Lung (tissue), 12 donors: ENCODE measurements around the gene PCDHB13. TPM values are rescaled to one million over a fixed set of nuclear protein-coding genes. Genes with fewer than 3 reads are reported as not detected.

Experiments used
- ATAC-seq: fragments of 200-7000 bp; cut with Tn5 transposase; one replicate; pipeline ENCODE4 v1.9.1; 2020; ENCODE audit warnings: moderate number of reproducible peaks; ENCODE audit not compliant: insufficient read depth, low FRiP score
- DNase-seq, 3 donors: peaks; one replicate each; pipeline ENCODE4 v3.0.0-alpha.2; 2013 to 2017
- H3K27ac ChIP-seq, 2 donors: one replicate each; pipeline ENCODE4 v1.5.1; 2013; ENCODE audit warnings: mild to moderate bottlenecking in 2 of 2, moderate library complexity in 2 of 2, control low read depth in 1 of 2, inconsistent platforms in 1 of 2, low read depth in 1 of 2, low read length in 1 of 2
- H3K27me3 ChIP-seq, 3 donors: one replicate each; pipeline ENCODE4 v1.5.1; 2013; ENCODE audit warnings: low read length in 2 of 3; ENCODE audit not compliant: control insufficient read depth in 3 of 3, insufficient read depth in 3 of 3
- H3K36me3 ChIP-seq, 4 donors: one replicate each; pipeline ENCODE4 v1.5.1; 2013; ENCODE audit warnings: low read length in 4 of 4, mild to moderate bottlenecking in 1 of 4, moderate library complexity in 1 of 4; ENCODE audit not compliant: control insufficient read depth in 4 of 4, insufficient read depth in 4 of 4
- H3K4me1 ChIP-seq, 5 donors: one replicate each; pipeline ENCODE4 v1.5.1; 2013; ENCODE audit warnings: low read length in 5 of 5, mild to moderate bottlenecking in 2 of 5, moderate library complexity in 1 of 5; ENCODE audit not compliant: control insufficient read depth in 5 of 5, insufficient read depth in 5 of 5
- H3K4me3 ChIP-seq: one replicate; pipeline ENCODE4 v1.5.1; 2013; ENCODE audit warnings: mild to moderate bottlenecking, control low read depth, moderate library complexity
- H3K9ac ChIP-seq, 2 donors: one replicate each; pipeline ENCODE4 v1.5.1; 2013; ENCODE audit warnings: low read length in 2 of 2, control low read depth in 1 of 2; ENCODE audit not compliant: insufficient read depth in 1 of 2
- H3K9me3 ChIP-seq, 4 donors: one replicate each; pipeline ENCODE4 v1.5.1; 2013; ENCODE audit warnings: low read length in 3 of 4, mild to moderate bottlenecking in 1 of 4, moderate library complexity in 1 of 4; ENCODE audit not compliant: control insufficient read depth in 4 of 4, insufficient read depth in 3 of 4
- polyA plus RNA-seq, 2 donors: library from polyadenylated mRNA; stranded (reverse); fragments of 200-250 nt; gene quantifications; one replicate each; pipeline ENCODE4 v1.2.1, GENCODE V29; 2013
- total RNA-seq, 2 donors: library from RNA; depleted of rRNA in 1 of 2; stranded (reverse); fragments of >200 nt in 1 of 2; gene quantifications; one replicate each; pipeline ENCODE4 v1.2.1, GENCODE V29; 2014 to 2021
- TF ChIP-seq, protein P1 (sequence below): IDR thresholded peaks from 2 replicates; pipeline ENCODE4 v1.5.1; 2012; ENCODE audit warnings: mild to moderate bottlenecking; ENCODE audit errors: control extremely low read depth, extremely low read depth
- donor health status: control.
- donor health status: control.
- donor health status: Bipolar disorder and iron deficiency.
- donor health status: healthy.
- donor health status: DM: yes; HTN: yes; CAD: no.

Gene PCDHB13
- total and polyA plus RNA-seq, 4 donors: 0.58 to 7.7 (median 2.0) TPM

- TF ChIP-seq, protein P1, sequence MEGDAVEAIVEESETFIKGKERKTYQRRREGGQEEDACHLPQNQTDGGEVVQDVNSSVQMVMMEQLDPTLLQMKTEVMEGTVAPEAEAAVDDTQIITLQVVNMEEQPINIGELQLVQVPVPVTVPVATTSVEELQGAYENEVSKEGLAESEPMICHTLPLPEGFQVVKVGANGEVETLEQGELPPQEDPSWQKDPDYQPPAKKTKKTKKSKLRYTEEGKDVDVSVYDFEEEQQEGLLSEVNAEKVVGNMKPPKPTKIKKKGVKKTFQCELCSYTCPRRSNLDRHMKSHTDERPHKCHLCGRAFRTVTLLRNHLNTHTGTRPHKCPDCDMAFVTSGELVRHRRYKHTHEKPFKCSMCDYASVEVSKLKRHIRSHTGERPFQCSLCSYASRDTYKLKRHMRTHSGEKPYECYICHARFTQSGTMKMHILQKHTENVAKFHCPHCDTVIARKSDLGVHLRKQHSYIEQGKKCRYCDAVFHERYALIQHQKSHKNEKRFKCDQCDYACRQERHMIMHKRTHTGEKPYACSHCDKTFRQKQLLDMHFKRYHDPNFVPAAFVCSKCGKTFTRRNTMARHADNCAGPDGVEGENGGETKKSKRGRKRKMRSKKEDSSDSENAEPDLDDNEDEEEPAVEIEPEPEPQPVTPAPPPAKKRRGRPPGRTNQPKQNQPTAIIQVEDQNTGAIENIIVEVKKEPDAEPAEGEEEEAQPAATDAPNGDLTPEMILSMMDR: no peak
- no peaks in the 10 kb centered on the region for H3K27me3 ChIP-seq
- no peaks in the 10 kb centered on the region for H3K4me1 ChIP-seq
- H3K9ac ChIP-seq: no peak overlapping the region
- no peak for DNase-seq
- H3K9me3 ChIP-seq: peaks cover 10 to 61% (median 38%) of the 10 kb centered on the region in 4 donors
- peaks cover 0 to 12% (median 1%) of the 10 kb centered on the region in 4 donors for H3K36me3 ChIP-seq
- H3K27ac ChIP-seq: no peak overlapping the region
- no peak for ATAC-seq
- no peak overlapping the region for H3K4me3 ChIP-seq
Observed at GRCh38 chr5:141250576-141250975, 36.9 kb downstream of the PCDHB13 start.

GRCh38 chr5:141258464-141258863, 44.7 kb downstream of the PCDHB13 start:
- ATAC-seq: no peak
- Histone ChIP-seq H3K9ac (no peak overlapping the region), H3K4me1 (no peaks in the 10 kb centered on the region), H3K9me3 (peaks cover 17 to 64% (median 42%) of the 10 kb centered on the region in 4 donors), H3K27me3 (no peaks in the 10 kb centered on the region), H3K27ac (no peak overlapping the region), H3K36me3 (peaks cover 0 to 2% (median 0%) of the 10 kb centered on the region in 4 donors), H3K4me3 (no peak overlapping the region)
- TF ChIP-seq, protein P1: no peak
- no peak for DNase-seq

GRCh38 chr5:141258948-141259347, 45.2 kb downstream of the PCDHB13 start:
- Histone ChIP-seq H3K27ac (no peak overlapping the region), H3K9ac (no peak overlapping the region), H3K4me1 (no peaks in the 10 kb centered on the region), H3K4me3 (no peak overlapping the region), H3K36me3 (peaks cover 0 to 2% (median 0%) of the 10 kb centered on the region in 4 donors), H3K9me3 (peaks cover 17 to 63% (median 43%) of the 10 kb centered on the region in 4 donors), H3K27me3 (no peaks in the 10 kb centered on the region)
- DNase-seq: no peak
- ATAC-seq: no peak
- TF ChIP-seq, protein P1: no peak
